ENCODE measurements around the gene ITPRID1.

ITPRID1 gene

GRCh38 chr7:31513790-31514189 lies at the start of gene ITPRID1:
TSS of gene ITPRID1 (plus strand) at chr7:31514090. CDS start at chr7:31553025, 38,935 bp downstream.
- ChIA-PET POLR2A (no interaction called here), CTCF (interaction anchor here (0.8 kb wide), 1 partner anchor 141 kb away, joined by 3 read pairs; no protein-coding TSS in a partner anchor)
- no peak within 1 kb of the TSS for H3K4me3 ChIP-seq (ENCODE audit: low read depth, low read length)
- no peaks in the 10 kb centered on the region for H3K36me3 ChIP-seq (ENCODE audit: control insufficient read depth in 2 of 2, insufficient read depth in 1 of 2, low read length in 2 of 2)
- no peaks in the 10 kb centered on the region for H3K4me1 ChIP-seq (ENCODE audit: control insufficient read depth, insufficient read depth, low read length)
- TF ChIP-seq ZNF48 (tag by site-specific recombination; IDR thresholded peaks at IDR 0.05): no peak
- no peak for TF ChIP-seq ZNF423 (tag by site-specific recombination; IDR thresholded peaks at IDR 0.05)
- no peak for TF ChIP-seq ZNF223 (tag by site-specific recombination; IDR thresholded peaks at IDR 0.05)
- H3K9me3 ChIP-seq (ENCODE audit: control insufficient read depth, insufficient read depth, low read depth, low read length): no peaks in the 10 kb centered on the region
- no peak within 1 kb of the TSS for H3K27ac ChIP-seq (ENCODE audit: extremely low read depth, low read depth, low read length)

GRCh38 chr7:31464601-31465000 lies 49.3 kb upstream of the ITPRID1 start:
- Histone ChIP-seq H3K4me1 (ENCODE audit: control insufficient read depth, insufficient read depth, low read length) (no peaks in the 10 kb centered on the region), H3K36me3 (ENCODE audit: control insufficient read depth in 2 of 2, insufficient read depth in 1 of 2, low read length in 2 of 2) (no peaks in the 10 kb centered on the region), H3K4me3 (ENCODE audit: low read depth, low read length) (no peak overlapping the region), H3K27ac (ENCODE audit: extremely low read depth, low read depth, low read length) (no peak overlapping the region), H3K9me3 (ENCODE audit: control insufficient read depth, insufficient read depth, low read depth, low read length) (no peaks in the 10 kb centered on the region)
- TF ChIP-seq ZNF518A (tag by site-specific recombination; conservative IDR thresholded peaks at IDR 0.05; ENCODE audit: low read depth) (no peak), ZNF664 (tag by site-specific recombination; IDR thresholded peaks at IDR 0.05) (no peak), REST (tag by site-specific recombination; IDR thresholded peaks at IDR 0.05) (no peak), ZNF610 (tag by site-specific recombination; IDR thresholded peaks at IDR 0.05; ENCODE audit: borderline replicate concordance) (no peak), ZNF133 (tag by site-specific recombination; IDR thresholded peaks at IDR 0.05) (no peak), ZNF423 (tag by site-specific recombination; IDR thresholded peaks at IDR 0.05) (no peak), TCF7L2 (IDR thresholded peaks at IDR 0.05; ENCODE audit: borderline replicate concordance, low read depth, low read length) (no peak), ZNF785 (tag by site-specific recombination; IDR thresholded peaks at IDR 0.05) (no peak), FEZF1 (tag by site-specific recombination; IDR thresholded peaks at IDR 0.05) (no peak), ZNF169 (tag by site-specific recombination; IDR thresholded peaks at IDR 0.05) (no peak), SP7 (tag by site-specific recombination; IDR thresholded peaks at IDR 0.05) (no peak), ZNF529 (tag by site-specific recombination; IDR thresholded peaks at IDR 0.05; ENCODE audit: insufficient replicate concordance) (no peak), KLF8 (tag by site-specific recombination; IDR thresholded peaks at IDR 0.05) (no peak), ZNF48 (tag by site-specific recombination; IDR thresholded peaks at IDR 0.05) (no peak), ZNF341 (tag by site-specific recombination; IDR thresholded peaks at IDR 0.05; ENCODE audit: low read depth) (no peak), PBX3 (CRISPR knock-in tag; IDR thresholded peaks at IDR 0.05) (no peak)
- CTCF ChIA-PET: interaction anchor here (0.5 to 3.7 kb wide), 3 partner anchors 21 to 330 kb away, joined by 3 to 17 read pairs (median 4); no protein-coding TSS in a partner anchor
- POLR2A ChIA-PET: no interaction called here

Measured in HEK293 (cell line).